Gastroesophageal sphincter (tissue), 4 donors: ENCODE data around the gene KAZN. TPM values are rescaled to one million over a fixed set of nuclear protein-coding genes. Genes with fewer than 3 reads are reported as not detected.

ENCODE experiments used
- ATAC-seq: fragments of 150-250 bp; one replicate; pipeline ENCODE4 v1.9.1; 2016; ENCODE audit warnings: mild to moderate bottlenecking, moderate library complexity
- H3K27ac ChIP-seq, 4 donors: fragments of 200-600 bp; sonication (generic) in 3 of 4; 1 replicate in 3 of 4; 2 replicates in 1 of 4; pipeline ENCODE4 v1.5.1; 2016 to 2019
- H3K27me3 ChIP-seq: fragments of 200-600 bp; sonication (generic); one replicate; pipeline ENCODE4 v1.5.1; 2019
- H3K36me3 ChIP-seq, 2 donors: fragments of 200-600 bp; sonication (generic); one replicate each; pipeline ENCODE4 v1.5.1; 2019; ENCODE audit warnings: control low read depth in 1 of 2
- H3K4me1 ChIP-seq, 3 donors: fragments of 200-600 bp; sonication (generic); 1 replicate in 2 of 3; 2 replicates in 1 of 3; pipeline ENCODE4 v1.5.1; 2016 to 2019; ENCODE audit warnings: control low read depth in 2 of 3
- H3K4me3 ChIP-seq, 2 donors: fragments of 200-600 bp; sonication (generic); one replicate each; pipeline ENCODE4 v1.5.1; 2019; ENCODE audit warnings: mild to moderate bottlenecking in 1 of 2, moderate library complexity in 1 of 2
- H3K9me3 ChIP-seq, 3 donors: fragments of 200-600 bp; sonication (generic); one replicate each; pipeline ENCODE4 v1.5.1; 2017 to 2019; ENCODE audit warnings: control low read depth in 2 of 3
- EP300 ChIP-seq: sonication (generic); formaldehyde crosslinking; IDR thresholded peaks from one replicate; pipeline ENCODE4 v1.6.1; 2017; ENCODE audit warnings: antibody characterized with exemption, mild to moderate bottlenecking
- POLR2A ChIP-seq, 2 donors: fragments of 450-650 bp; IDR thresholded peaks; one replicate each; pipeline ENCODE4 v1.6.1; 2017; ENCODE audit warnings: antibody characterized with exemption in 2 of 2, mild to moderate bottlenecking in 2 of 2, moderate library complexity in 1 of 2
- POLR2AphosphoS5 ChIP-seq: sonication (generic); formaldehyde crosslinking; IDR thresholded peaks from one replicate; pipeline ENCODE4 v1.6.1; 2017; ENCODE audit warnings: antibody characterized with exemption
- WGBS, 2 donors: methylation state at CpG; one replicate each; pipeline ENCODE4 v1.1.5; 2018; ENCODE audit warnings: low coverage in 1 of 2; 5-methylcytosine and 5-hydroxymethylcytosine counted together
- total RNA-seq, 4 donors: library from RNA; depleted of rRNA; stranded (reverse); fragments of >200 nt; gene quantifications; one replicate each; pipeline ENCODE4 v1.1.0, GENCODE V29; 2016
- TF ChIP-seq, protein P1 (sequence below), 4 experiments: fragments of 200-600 bp in 2 of 4; fragments of 450-650 bp in 2 of 4; sonication (generic) in 1 of 4; IDR thresholded peaks; one replicate each; pipeline ENCODE4 v1.5.1; 2017 to 2019; ENCODE audit warnings: antibody characterized with exemption in 4 of 4, mild to moderate bottlenecking in 2 of 4, moderate library complexity in 2 of 4

The KAZN gene
- total RNA-seq, 4 donors from 2014 or later = 6.5 to 16.6 (median 11.5) TPM

DNA sequence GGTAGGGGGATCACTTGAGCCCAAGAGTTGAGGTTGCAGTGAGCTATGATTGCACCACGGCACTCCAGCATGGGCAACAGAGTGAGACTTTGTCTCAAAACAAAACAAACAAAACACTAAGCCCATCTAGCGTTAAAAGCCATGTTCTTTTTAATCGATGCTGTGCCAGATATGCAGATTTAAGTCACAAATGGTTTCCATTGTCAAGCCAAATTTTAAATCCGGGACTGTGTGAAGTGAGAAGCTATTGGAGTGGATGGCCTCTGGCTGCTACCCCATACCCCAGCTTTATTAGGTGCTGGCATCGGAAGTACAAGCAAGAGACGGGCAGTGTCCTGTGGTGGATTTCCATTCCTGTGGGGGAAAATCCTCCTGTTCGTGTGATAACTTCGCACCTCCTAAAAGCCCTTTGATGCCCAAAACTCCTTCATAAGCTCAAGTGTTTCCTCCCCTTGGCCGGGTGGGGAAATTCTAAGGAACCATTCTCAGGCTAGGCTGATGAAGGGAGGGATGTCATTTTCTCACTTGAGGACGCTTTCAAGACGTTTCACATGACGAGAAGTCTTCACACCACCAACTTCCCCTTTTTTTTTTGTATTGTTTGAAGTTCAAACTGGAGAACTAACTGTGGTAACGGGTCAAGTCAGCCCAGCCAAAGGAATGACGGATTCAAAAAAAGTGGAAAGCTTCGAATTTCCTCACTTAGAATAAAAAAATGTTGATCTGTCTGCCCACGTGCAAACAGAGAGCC is 140.8 kb downstream of the KAZN start:
- Histone ChIP-seq H3K4me3 (no peak overlapping the region), H3K36me3 (no peaks in the 10 kb centered on the region), H3K9me3 (no peaks in the 10 kb centered on the region), H3K27ac (no peak overlapping the region), H3K4me1 (no peaks in the 10 kb centered on the region), H3K27me3 (peaks cover 48% of the 10 kb centered on the region)
- no peak for ATAC-seq
- TF ChIP-seq, protein P1, sequence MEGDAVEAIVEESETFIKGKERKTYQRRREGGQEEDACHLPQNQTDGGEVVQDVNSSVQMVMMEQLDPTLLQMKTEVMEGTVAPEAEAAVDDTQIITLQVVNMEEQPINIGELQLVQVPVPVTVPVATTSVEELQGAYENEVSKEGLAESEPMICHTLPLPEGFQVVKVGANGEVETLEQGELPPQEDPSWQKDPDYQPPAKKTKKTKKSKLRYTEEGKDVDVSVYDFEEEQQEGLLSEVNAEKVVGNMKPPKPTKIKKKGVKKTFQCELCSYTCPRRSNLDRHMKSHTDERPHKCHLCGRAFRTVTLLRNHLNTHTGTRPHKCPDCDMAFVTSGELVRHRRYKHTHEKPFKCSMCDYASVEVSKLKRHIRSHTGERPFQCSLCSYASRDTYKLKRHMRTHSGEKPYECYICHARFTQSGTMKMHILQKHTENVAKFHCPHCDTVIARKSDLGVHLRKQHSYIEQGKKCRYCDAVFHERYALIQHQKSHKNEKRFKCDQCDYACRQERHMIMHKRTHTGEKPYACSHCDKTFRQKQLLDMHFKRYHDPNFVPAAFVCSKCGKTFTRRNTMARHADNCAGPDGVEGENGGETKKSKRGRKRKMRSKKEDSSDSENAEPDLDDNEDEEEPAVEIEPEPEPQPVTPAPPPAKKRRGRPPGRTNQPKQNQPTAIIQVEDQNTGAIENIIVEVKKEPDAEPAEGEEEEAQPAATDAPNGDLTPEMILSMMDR (IDR thresholded peaks at IDR 0.05) = no peak
- TF ChIP-seq POLR2AphosphoS5 = no peak
- no peak for TF ChIP-seq EP300
- no peak for TF ChIP-seq POLR2A (IDR thresholded peaks at IDR 0.05)
- 71 to 84% methylated on average over 12 to 15 of the region's 16 CpGs for WGBS, 2 donors

- TF ChIP-seq EP300 (no peak), POLR2AphosphoS5 (no peak), POLR2A (IDR thresholded peaks at IDR 0.05) (no peak)
- TF ChIP-seq, protein P1 (IDR thresholded peaks at IDR 0.05) = no peak
- ATAC-seq = no peak
- Histone ChIP-seq H3K9me3 (no peaks in the 10 kb centered on the region), H3K4me1 (no peaks in the 10 kb centered on the region), H3K27me3 (peaks cover 45% of the 10 kb centered on the region), H3K27ac (no peak overlapping the region), H3K4me3 (no peak overlapping the region), H3K36me3 (no peaks in the 10 kb centered on the region)
- WGBS, 2 donors = 41 to 87% methylated on average over 4 to 8 of the region's 8 CpGs
Observed at GRCh38 chr1:14740016-14740415, 141.5 kb downstream of the KAZN start.

GRCh38 chr1:14741082-14741481 is 142.6 kb downstream of the KAZN start:
- no peak for ATAC-seq
- 79% methylated on average over 5 of the region's 5 CpGs; no CpG with 5 or more reads in 1 of the 2 donors for WGBS, 2 donors
- TF ChIP-seq EP300 (no peak), POLR2AphosphoS5 (no peak), POLR2A (IDR thresholded peaks at IDR 0.05) (no peak)
- TF ChIP-seq, protein P1 (IDR thresholded peaks at IDR 0.05) = no peak
- Histone ChIP-seq H3K36me3 (no peaks in the 10 kb centered on the region), H3K4me3 (no peak overlapping the region), H3K27me3 (peaks cover 45% of the 10 kb centered on the region), H3K9me3 (no peaks in the 10 kb centered on the region), H3K4me1 (no peaks in the 10 kb centered on the region), H3K27ac (no peak overlapping the region)

GRCh38 chr1:14741532-14741931 is 143.0 kb downstream of the KAZN start:
- 54 to 55% methylated on average over 2 of the region's 2 CpGs for WGBS, 2 donors
- Histone ChIP-seq H3K4me1 (no peaks in the 10 kb centered on the region), H3K27me3 (peaks cover 45% of the 10 kb centered on the region), H3K9me3 (no peaks in the 10 kb centered on the region), H3K4me3 (no peak overlapping the region), H3K36me3 (no peaks in the 10 kb centered on the region), H3K27ac (peak overlapping the region in 1 of 4 donors; percentile 33)
- no peak for ATAC-seq
- TF ChIP-seq, protein P1 (IDR thresholded peaks at IDR 0.05) = no peak
- no peak for TF ChIP-seq POLR2AphosphoS5
- TF ChIP-seq POLR2A (IDR thresholded peaks at IDR 0.05) = no peak
- TF ChIP-seq EP300 = no peak
